GM19025 (cell line): Measurements from ENCODE around the gene HERC2.

Experiments used
- ATAC-seq: cut with Tn5 transposase; IDR thresholded peaks from one replicate; pipeline ENCODE4 v1.9.1; 2021; ENCODE audit warnings: mild to moderate bottlenecking, low read depth, moderate library complexity; ENCODE audit not compliant: unreplicated experiment

The HERC2 gene

GRCh38 chr15:28117432-28117990, 204.5 kb downstream of the HERC2 start:
- no peak for ATAC-seq

GRCh38 chr15:28116521-28117431, 205.2 kb downstream of the HERC2 start:
- ATAC-seq: no peak

GRCh38 chr15:28115871-28116270, 206.1 kb downstream of the HERC2 start:
- ATAC-seq: no peak

- ATAC-seq: no peak
These were observed 207.0 kb downstream of the HERC2 start for GRCh38 chr15:28114721-28115622.

GRCh38 chr15:28114114-28114455, 207.9 kb downstream of the HERC2 start:
- no peak for ATAC-seq

GRCh38 chr15:28113394-28114113, 208.4 kb downstream of the HERC2 start:
- ATAC-seq: no peak

- no peak for ATAC-seq
These were observed 209.0 kb downstream of the HERC2 start for GRCh38 chr15:28112962-28113361.

GRCh38 chr15:28112101-28112760, 209.7 kb downstream of the HERC2 start:
- ATAC-seq: no peak

GRCh38 chr15:28111543-28111942, 210.4 kb downstream of the HERC2 start:
- ATAC-seq: no peak

GRCh38 chr15:28110481-28110881, 211.5 kb downstream of the HERC2 start:
- ATAC-seq: no peak

- no peak for ATAC-seq
These were observed 212.1 kb downstream of the HERC2 start for GRCh38 chr15:28109626-28110455.

GRCh38 chr15:28107904-28108275, 214.1 kb downstream of the HERC2 start:
- no peak for ATAC-seq

GRCh38 chr15:28107111-28107903, 214.7 kb downstream of the HERC2 start:
- ATAC-seq: peak; percentile 34

- ATAC-seq: peak; percentile 31
These were observed 215.5 kb downstream of the HERC2 start for GRCh38 chr15:28106294-28107110.

GRCh38 chr15:28105793-28106192, 216.2 kb downstream of the HERC2 start:
- no peak for ATAC-seq

- no peak for ATAC-seq
These were observed 216.7 kb downstream of the HERC2 start for GRCh38 chr15:28105224-28105791.

- no peak for ATAC-seq
These were observed 217.7 kb downstream of the HERC2 start for GRCh38 chr15:28104326-28104725.
